SK-N-SH treated with all-trans-retinoic acid at 6 μM for 48 hours (cell line): ENCODE measurements around the gene ALPL.

ENCODE experiments used
- ARNTL ChIP-seq: fragments of 450-650 bp; formaldehyde crosslinking; IDR thresholded peaks from 2 replicates; pipeline ENCODE4 v1.5.0; 2020; ENCODE audit warnings: low read depth, mild to moderate bottlenecking, moderate library complexity, borderline replicate concordance
- GLIS3 ChIP-seq: fragments of 250-450 bp; sonication (Bioruptor Pico); IDR thresholded peaks from 2 replicates; pipeline ENCODE4 v1.5.0; 2020; ENCODE audit warnings: mild to moderate bottlenecking, moderate library complexity
- PATZ1 ChIP-seq: fragments of 250-450 bp; sonication (Bioruptor Pico); IDR thresholded peaks from 2 replicates; pipeline ENCODE4 v1.8.0; 2020; ENCODE audit warnings: mild to moderate bottlenecking, moderate library complexity, borderline replicate concordance
- RARB ChIP-seq: fragments of 250-450 bp; sonication (Bioruptor Pico); IDR thresholded peaks from 2 replicates; pipeline ENCODE4 v1.8.0; 2021; ENCODE audit warnings: mild to moderate bottlenecking, moderate library complexity
- TCF4 ChIP-seq: fragments of 250-450 bp; sonication (Bioruptor Pico); IDR thresholded peaks from 2 replicates; pipeline ENCODE4 v1.8.0; 2021; ENCODE audit warnings: mild to moderate bottlenecking, moderate library complexity, borderline replicate concordance
- ZFP3 ChIP-seq: fragments of 250-450 bp; sonication (Bioruptor Pico); IDR thresholded peaks from 2 replicates; pipeline ENCODE4 v1.5.0; 2020; ENCODE audit warnings: mild to moderate bottlenecking, moderate library complexity
- ZFP30 ChIP-seq: fragments of 450-650 bp; formaldehyde crosslinking; IDR thresholded peaks from 2 replicates; pipeline ENCODE4 v1.5.0; 2022; ENCODE audit warnings: mild to moderate bottlenecking, moderate library complexity
- ZNF70 ChIP-seq: fragments of 450-650 bp; formaldehyde crosslinking; IDR thresholded peaks from 2 replicates; pipeline ENCODE4 v1.5.0; 2020; ENCODE audit warnings: mild to moderate bottlenecking, moderate library complexity
- TF ChIP-seq, protein P1 (sequence below): fragments of 250-450 bp; sonication (Bioruptor Pico); IDR thresholded peaks from 2 replicates; pipeline ENCODE4 v1.5.0; 2020; ENCODE audit warnings: mild to moderate bottlenecking, moderate library complexity
- TF ChIP-seq, protein P2 (sequence below): fragments of 250-450 bp; sonication (Bioruptor Pico); IDR thresholded peaks from 2 replicates; pipeline ENCODE4 v1.5.1; 2020; ENCODE audit warnings: low read depth, mild to moderate bottlenecking, moderate library complexity

- TF ChIP-seq RARB (CRISPR knock-in tag) (no peak), TCF4 (CRISPR knock-in tag) (no peak), PATZ1 (no peak), GLIS3 (CRISPR knock-in tag) (no peak), ARNTL (CRISPR knock-in tag) (no peak), ZFP3 (CRISPR knock-in tag) (no peak; the same call in 1 of the 2 replicates), ZNF70 (CRISPR knock-in tag) (no peak), ZFP30 (CRISPR knock-in tag) (no peak)
- TF ChIP-seq, protein P1, sequence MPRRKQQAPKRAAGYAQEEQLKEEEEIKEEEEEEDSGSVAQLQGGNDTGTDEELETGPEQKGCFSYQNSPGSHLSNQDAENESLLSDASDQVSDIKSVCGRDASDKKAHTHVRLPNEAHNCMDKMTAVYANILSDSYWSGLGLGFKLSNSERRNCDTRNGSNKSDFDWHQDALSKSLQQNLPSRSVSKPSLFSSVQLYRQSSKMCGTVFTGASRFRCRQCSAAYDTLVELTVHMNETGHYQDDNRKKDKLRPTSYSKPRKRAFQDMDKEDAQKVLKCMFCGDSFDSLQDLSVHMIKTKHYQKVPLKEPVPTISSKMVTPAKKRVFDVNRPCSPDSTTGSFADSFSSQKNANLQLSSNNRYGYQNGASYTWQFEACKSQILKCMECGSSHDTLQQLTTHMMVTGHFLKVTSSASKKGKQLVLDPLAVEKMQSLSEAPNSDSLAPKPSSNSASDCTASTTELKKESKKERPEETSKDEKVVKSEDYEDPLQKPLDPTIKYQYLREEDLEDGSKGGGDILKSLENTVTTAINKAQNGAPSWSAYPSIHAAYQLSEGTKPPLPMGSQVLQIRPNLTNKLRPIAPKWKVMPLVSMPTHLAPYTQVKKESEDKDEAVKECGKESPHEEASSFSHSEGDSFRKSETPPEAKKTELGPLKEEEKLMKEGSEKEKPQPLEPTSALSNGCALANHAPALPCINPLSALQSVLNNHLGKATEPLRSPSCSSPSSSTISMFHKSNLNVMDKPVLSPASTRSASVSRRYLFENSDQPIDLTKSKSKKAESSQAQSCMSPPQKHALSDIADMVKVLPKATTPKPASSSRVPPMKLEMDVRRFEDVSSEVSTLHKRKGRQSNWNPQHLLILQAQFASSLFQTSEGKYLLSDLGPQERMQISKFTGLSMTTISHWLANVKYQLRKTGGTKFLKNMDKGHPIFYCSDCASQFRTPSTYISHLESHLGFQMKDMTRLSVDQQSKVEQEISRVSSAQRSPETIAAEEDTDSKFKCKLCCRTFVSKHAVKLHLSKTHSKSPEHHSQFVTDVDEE (CRISPR knock-in tag), result no peak
- TF ChIP-seq, protein P2, sequence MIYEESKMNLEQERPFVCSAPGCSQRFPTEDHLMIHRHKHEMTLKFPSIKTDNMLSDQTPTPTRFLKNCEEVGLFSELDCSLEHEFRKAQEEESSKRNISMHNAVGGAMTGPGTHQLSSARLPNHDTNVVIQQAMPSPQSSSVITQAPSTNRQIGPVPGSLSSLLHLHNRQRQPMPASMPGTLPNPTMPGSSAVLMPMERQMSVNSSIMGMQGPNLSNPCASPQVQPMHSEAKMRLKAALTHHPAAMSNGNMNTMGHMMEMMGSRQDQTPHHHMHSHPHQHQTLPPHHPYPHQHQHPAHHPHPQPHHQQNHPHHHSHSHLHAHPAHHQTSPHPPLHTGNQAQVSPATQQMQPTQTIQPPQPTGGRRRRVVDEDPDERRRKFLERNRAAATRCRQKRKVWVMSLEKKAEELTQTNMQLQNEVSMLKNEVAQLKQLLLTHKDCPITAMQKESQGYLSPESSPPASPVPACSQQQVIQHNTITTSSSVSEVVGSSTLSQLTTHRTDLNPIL (CRISPR knock-in tag), result 0 out of 2 replicates have a peak, but pooled peaks have one; percentile 54
Measured at GRCh38 chr1:21541835-21542234, 32.6 kb downstream of the ALPL start.
